Measurements from ENCODE around the gene PCSK1N.

The PCSK1N gene

GRCh38 chrX:48789366-48790220 lies 45.8 kb downstream of the PCSK1N start:
- DNase-seq (ENCODE audit: low spot score) = no peak

GRCh38 chrX:48787505-48788443 lies 47.6 kb downstream of the PCSK1N start:
- no peak for DNase-seq (ENCODE audit: low spot score)

- DNase-seq (ENCODE audit: low spot score) = no peak
Measured at GRCh38 chrX:48786825-48787504, 48.4 kb downstream of the PCSK1N start.

GRCh38 chrX:48786341-48786800 lies 49.0 kb downstream of the PCSK1N start, which contains the start of gene GATA1:
Gene GATA1 (plus strand): TSS chrX:48786590. CDS start chrX:48791110, 4,520 bp downstream.
- DNase-seq (ENCODE audit: low spot score) = no peak

GRCh38 chrX:48785540-48786214 lies 49.7 kb downstream of the PCSK1N start:
- DNase-seq (ENCODE audit: low spot score) = no peak

- no peak for DNase-seq (ENCODE audit: low spot score)
Measured at GRCh38 chrX:48785186-48785539, 50.2 kb downstream of the PCSK1N start.

- no peak for DNase-seq (ENCODE audit: low spot score)
Measured at GRCh38 chrX:48784726-48785125, 50.7 kb downstream of the PCSK1N start.

- no peak for DNase-seq (ENCODE audit: low spot score)
Measured at GRCh38 chrX:48782795-48783194, 52.6 kb downstream of the PCSK1N start.

- no peak for DNase-seq (ENCODE audit: low spot score)
Measured at GRCh38 chrX:48782216-48782615, 53.2 kb downstream of the PCSK1N start.

GRCh38 chrX:48781705-48782104 lies 53.7 kb downstream of the PCSK1N start:
- no peak for DNase-seq (ENCODE audit: low spot score)
